HG03159 (cell line): ENCODE data around the gene PERM1.
"Not testable (repeated sequence)": the region's sequence is repeated elsewhere in the genome, so short reads cannot be mapped to it uniquely, and the experiment has no call there.

ENCODE experiments used
- ATAC-seq: cut with Tn5 transposase; IDR thresholded peaks from one replicate; pipeline ENCODE4 v1.9.1; 2021; ENCODE audit warnings: mild to moderate bottlenecking, moderate library complexity; ENCODE audit not compliant: unreplicated experiment

The PERM1 gene

GRCh38 chr1:998995-999724 lies 17.3 kb upstream of the PERM1 start:
- ATAC-seq: no peak

DNA sequence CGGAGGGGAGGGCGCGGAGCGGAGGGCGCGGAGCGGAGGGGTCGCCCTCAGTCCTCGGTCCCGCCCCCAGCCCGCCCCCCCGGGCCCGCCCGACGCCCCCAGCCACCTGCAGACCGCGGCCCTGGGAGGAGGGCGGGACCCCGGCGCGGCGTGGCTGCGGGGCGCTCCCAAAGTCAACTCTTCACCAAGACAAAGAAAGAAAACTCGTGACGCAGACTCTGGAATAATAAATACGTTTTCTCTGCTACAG lies 16.8 kb upstream of the PERM1 start:
- no peak for ATAC-seq

DNA sequence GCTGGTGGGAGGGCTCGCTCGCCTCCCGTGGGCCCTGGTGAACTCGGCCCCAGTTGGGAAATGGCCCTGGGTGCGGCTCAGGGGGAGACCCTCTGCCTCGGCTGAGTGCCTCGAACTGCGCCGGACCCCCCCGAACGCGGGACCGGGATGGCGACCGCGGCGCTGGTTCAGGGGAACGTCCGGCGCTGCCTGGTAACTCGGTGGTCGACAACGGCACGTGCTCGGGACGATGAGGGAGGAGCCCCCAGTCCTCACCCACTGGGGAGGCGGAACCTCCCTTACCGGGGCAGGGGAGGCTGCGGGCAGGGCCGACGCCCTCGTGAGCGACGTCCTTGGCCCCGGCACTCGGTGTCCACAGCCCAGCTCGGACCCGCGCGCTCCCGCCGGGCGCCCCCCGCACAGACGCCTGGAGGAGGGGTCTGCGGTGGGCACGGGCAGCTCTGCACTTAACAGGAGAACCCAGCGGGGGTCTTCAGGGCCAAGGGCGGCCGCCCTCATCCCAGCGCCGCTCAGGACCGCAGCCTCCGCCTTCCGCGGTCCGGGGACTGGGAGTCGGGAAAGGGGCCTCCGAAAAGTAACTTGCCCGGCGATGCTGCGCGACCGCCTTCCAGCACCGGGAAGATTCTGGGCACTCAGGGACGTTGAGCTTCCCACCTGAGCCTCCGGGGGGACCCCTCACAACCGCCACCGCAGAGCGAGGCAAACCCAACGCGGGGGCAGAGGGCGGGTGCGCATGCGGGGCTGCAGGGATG lies 16.3 kb upstream of the PERM1 start:
- no peak for ATAC-seq

- no peak for ATAC-seq
Measured at GRCh38 chr1:997713-997992, 15.8 kb upstream of the PERM1 start.

GRCh38 chr1:996851-997712 lies 15.2 kb upstream of the PERM1 start:
- no peak for ATAC-seq

DNA sequence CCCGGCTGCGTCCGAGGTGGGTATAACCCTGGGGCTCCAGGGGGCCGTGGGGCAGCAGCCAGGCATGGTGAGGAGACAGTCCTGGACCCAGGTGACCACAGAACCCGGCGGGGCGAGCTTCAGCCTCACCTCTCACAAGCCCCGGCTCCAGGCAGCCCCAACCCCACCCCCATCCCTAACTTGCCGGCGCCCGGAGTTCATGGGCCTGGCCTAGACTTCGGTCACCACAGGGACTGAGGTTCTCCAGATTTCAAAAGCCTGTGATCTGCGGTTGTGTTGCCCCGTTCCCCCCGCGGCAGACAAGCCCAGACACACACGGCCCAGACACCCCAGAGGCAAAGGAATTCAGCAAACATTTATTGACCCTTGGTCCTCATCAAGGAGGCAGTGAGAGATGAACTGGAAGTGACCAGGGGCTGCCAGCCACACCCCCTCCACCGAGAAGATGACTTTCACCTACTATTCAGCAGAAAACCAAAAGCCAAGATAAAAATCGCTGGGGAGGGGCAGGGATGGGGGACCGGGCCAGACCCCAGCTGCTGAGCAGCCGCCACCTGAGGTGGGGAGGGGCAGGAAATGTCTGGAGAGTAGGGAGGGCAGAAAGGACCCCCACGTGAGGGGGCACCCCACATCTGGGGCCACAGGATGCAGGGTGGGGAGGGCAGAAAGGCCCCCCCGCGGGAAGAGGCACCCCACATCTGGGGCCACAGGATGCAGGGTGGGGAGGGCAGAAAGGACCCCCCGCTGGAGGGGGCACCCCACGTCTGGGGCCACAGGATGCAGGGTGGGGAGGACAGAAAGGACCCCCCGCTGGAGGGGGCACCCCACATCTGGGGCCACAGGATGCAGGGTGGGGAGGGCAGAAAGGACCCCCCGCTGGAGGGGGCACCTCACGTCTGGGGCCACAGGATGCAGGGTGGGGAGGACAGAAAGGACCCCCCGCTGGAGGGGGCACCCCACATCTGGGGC lies 14.1 kb upstream of the PERM1 start:
- ATAC-seq: no peak

- not testable (repeated sequence) for ATAC-seq
Measured at GRCh38 chr1:994546-994945, 12.7 kb upstream of the PERM1 start.

GRCh38 chr1:993379-993995 lies 11.6 kb upstream of the PERM1 start:
- ATAC-seq: no peak

- no peak for ATAC-seq
Measured at GRCh38 chr1:992362-992761, 10.5 kb upstream of the PERM1 start.

DNA sequence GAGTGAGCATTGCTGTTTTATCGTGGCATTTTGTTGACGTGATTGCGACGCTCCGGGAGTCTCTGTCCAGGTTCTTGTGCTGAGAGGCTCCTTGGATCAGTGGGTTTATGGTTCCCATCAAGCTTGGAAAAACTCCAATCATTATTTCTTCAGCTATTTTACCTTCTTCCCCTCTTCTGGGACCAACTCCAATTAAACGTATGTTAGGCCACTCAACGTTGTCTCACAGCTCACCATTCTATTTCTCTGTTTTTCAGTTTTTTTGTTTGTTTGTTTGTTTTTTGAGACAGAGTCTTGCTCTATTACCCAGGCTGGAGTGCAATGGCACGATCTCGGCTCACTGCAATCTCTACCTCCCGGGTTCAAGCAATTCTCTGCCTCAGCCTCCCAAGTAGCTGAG lies 10.0 kb upstream of the PERM1 start:
- ATAC-seq: no peak

GRCh38 chr1:991275-991674 lies 9.4 kb upstream of the PERM1 start:
- not testable (repeated sequence) for ATAC-seq

GRCh38 chr1:988061-988460 lies 6.2 kb upstream of the PERM1 start:
- not testable (repeated sequence) for ATAC-seq

DNA sequence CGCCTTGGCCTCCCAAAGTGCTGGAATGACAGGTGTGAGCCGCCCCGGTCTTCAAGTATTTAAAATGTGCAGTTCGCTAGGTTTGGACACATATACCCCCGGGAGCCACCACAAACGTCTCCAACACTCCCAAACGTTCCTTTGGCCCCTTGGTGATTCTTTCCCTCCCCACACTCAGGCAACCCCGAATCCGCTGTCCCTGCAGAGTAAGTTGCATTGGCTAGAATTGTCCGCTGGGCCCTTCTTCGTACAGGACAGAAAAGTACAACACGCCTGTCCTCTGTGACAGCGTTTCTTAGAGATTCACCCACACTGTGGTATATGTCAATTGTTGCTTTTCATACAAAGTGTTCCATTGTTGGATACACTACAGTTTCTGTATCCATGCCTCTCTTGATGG lies 3.2 kb upstream of the PERM1 start:
- ATAC-seq: no peak

DNA sequence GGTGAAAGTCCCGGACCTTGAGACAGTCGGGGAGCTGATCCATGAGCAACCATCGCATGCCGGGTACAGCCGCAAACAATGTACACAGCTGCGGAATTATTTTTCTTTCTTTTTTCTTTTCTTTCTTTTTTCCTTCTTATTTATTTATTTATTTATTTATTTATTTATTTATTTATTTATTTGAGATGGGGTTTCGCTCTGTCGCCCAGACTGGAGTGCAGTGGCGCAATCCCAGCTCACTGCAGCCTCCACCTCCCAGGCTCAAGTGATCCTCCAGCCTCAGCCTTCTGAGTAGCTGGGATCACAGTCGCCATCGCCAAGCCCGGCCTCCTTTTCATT lies 2.6 kb upstream of the PERM1 start:
- no peak for ATAC-seq

DNA sequence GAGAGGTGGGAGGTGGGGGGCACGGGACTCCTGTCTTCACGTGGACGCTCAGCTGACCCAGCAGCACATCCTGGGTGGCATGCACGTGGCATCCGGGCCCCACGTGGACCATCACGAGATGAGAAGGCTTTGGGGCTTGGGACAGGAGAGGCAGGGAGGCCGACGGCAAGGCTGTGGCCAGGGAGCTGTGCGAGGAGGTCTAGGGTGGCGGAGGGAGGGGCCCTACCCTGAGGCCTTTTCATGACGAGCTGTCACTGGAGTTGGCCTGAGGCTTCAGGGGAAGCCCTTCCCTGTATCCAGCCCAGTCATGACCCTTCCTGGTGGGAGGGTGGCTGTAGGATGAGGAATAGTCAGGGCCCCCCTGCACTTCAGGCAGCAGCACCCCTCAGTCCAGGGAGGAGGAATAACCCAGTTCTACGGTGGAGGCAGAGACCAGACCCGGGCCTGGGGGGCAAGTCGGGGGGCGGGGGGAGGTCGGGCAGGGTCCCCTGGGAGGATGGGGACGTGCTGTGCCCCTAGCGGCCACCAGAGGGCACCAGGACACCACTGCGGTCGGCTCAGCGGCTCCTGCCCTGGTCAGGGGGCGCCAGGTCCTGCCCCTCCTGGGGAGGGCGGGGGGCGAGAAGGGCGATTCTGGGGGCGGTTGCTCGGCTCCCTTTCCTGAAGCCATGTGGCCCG lies 2.0 kb upstream of the PERM1 start:
- ATAC-seq: no peak

DNA sequence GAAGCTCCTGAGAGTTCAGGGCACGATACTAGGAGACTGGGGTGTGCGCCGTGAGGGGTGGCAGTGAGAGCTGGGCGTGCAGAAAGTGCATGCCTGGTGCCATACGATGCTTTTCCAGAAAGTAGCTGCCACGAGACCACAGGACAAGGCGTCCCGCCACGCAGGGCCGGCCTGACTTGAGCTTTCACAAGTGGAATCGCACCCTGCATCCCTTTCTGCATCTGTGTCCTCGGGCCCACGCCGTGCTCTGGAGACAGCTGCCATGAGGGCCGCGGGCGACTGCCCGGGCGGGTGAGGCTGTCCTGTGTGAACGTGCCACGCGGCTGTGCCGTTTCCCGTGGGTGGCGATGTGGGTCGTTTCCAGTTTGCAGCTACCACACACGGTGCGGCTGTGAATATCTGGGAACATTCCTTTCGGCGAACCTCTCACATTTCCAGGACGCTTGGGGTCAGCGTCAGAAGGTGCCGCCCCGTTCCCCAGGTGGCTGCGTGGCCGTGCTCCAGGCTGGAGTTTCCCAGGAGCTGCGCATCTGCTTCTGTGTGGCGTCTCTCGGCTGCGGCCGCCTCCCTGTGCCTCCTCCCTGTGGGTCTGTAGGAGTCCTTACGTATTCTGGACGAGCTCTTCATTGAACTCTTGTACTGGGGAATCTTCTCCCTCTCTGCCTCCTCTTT lies 1.0 kb upstream of the PERM1 start:
- ATAC-seq: no peak

DNA sequence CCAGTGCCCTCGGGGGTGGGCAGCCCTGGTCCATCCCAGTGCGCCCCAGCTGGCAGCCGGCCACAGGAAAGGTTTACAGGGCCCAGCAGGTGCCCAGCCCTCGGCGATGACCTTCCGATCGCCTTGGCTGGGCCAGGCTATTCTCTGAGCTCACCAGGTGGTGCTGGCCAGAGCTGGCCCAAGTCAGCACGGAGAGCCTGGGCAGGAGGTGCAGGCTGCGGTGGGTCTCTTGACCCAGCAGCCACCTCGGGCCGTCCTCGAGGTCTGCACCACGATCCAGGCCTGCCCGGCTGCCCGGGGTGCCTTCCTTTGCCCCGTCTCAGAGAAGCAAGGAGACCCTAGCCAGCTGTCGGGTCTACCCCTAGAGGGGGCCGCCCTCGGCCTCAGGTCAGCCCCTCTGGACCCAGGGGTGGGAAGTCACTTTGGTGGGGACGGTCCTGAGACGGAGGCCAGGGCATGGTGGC lies 370 bp downstream of the PERM1 start:
- no peak for ATAC-seq

GRCh38 chr1:980602-981395 lies 1.1 kb downstream of the PERM1 start:
- ATAC-seq: no peak

DNA sequence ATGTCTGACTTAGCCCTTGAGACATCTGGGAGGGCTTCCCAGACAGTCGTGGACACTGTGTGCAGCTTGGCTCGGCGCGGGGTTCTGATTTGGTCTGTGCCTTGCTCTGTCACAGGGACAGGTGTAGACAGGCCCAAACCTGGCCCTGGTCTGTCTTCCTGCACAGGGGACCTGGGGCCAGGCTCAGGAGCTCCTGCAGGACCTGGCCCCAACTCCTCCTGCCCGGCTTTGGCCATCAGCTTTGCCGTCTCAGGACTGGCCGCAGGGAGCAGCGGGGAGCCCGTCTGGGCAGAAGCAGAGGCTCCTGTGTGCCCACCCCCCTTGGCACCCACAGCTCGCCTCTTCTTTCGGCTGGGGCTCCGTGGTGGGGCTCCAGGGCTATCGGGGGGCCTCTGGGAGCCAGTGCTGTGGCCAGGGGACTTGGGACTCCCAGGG lies 1.7 kb downstream of the PERM1 start:
- no peak for ATAC-seq
